Esophagus muscularis mucosa (tissue), 4 donors: ENCODE results near the gene RADIL. TPM values are rescaled to one million over a fixed set of nuclear protein-coding genes. Genes with fewer than 3 reads are reported as not detected.

Experiments
- DNase-seq: peaks from one replicate; pipeline ENCODE4 v3.0.0-alpha.2; 2017; ENCODE audit errors: extremely low spot score
- H3K27ac ChIP-seq, 4 donors: fragments of 200-600 bp; sonication (generic); replicated peaks in 1 of 4; 1 replicate in 3 of 4; 2 replicates in 1 of 4; pipeline ENCODE4 v1.5.1; 2016 to 2019; ENCODE audit warnings: mild to moderate bottlenecking in 1 of 4
- H3K27me3 ChIP-seq, 4 donors: fragments of 200-600 bp; sonication (generic); one replicate each; pipeline versions ENCODE4 v1.5.1 to v1.6.0; 2016 to 2019
- H3K36me3 ChIP-seq, 4 donors: fragments of 200-600 bp; sonication (generic); one replicate each; pipeline ENCODE4 v1.5.1; 2016 to 2019
- H3K4me1 ChIP-seq, 4 donors: fragments of 200-600 bp; sonication (generic); one replicate each; pipeline ENCODE4 v1.5.1; 2016 to 2019
- H3K4me3 ChIP-seq, 4 donors: fragments of 200-600 bp; sonication (generic); 1 replicate in 2 of 4; 2 replicates in 2 of 4; pipeline ENCODE4 v1.5.1; 2016 to 2019; ENCODE audit warnings: mild to moderate bottlenecking in 4 of 4, moderate library complexity in 1 of 4
- H3K9me3 ChIP-seq, 4 donors: fragments of 200-600 bp; sonication (generic); 1 replicate in 3 of 4; 2 replicates in 1 of 4; pipeline ENCODE4 v1.5.1; 2016 to 2019
- EP300 ChIP-seq: sonication (generic); formaldehyde crosslinking; IDR thresholded peaks from one replicate; pipeline ENCODE4 v1.6.1; 2017; ENCODE audit warnings: antibody characterized with exemption
- POLR2A ChIP-seq: fragments of 450-650 bp; IDR thresholded peaks from one replicate; pipeline ENCODE4 v1.6.1; 2017; ENCODE audit warnings: antibody characterized with exemption, moderate library complexity, mild to moderate bottlenecking, low read depth
- POLR2AphosphoS5 ChIP-seq, 2 donors: sonication (generic); formaldehyde crosslinking; IDR thresholded peaks; one replicate each; pipeline ENCODE4 v1.6.1; 2017; ENCODE audit warnings: antibody characterized with exemption in 2 of 2
- WGBS: methylation state at CpG from one replicate; pipeline ENCODE4 v1.1.5; 2018; 5-methylcytosine and 5-hydroxymethylcytosine counted together
- intact Hi-C: fragments of 100-400 bp; cut with DNase I; formaldehyde crosslinking; loops from one replicate; pipeline ENCODE4 v1.15.1; 2023
- total RNA-seq, 4 donors: library from RNA; depleted of rRNA; stranded (reverse); fragments of >200 nt; gene quantifications; one replicate each; pipeline versions ENCODE4 v1.1.0 to v1.2.1, GENCODE V29; 2016
- TF ChIP-seq, protein P1 (sequence below), 3 experiments: fragments of 200-600 bp in 2 of 3; fragments of 450-650 bp in 1 of 3; sonication (generic) in 2 of 3; IDR thresholded peaks; one replicate each; pipeline ENCODE4 v1.5.1; 2017 to 2019; ENCODE audit warnings: antibody characterized with exemption in 3 of 3, mild to moderate bottlenecking in 2 of 3, moderate library complexity in 1 of 3

Gene RADIL
- total RNA-seq, 4 donors from 2014 or later, result 6.5 to 12.9 (median 12.1) TPM

GRCh38 chr7:4916113-4916512 is 32.6 kb upstream of the RADIL start:
- Histone ChIP-seq H3K4me3 (no peak overlapping the region), H3K27me3 (peaks cover 0 to 18% (median 0%) of the 10 kb centered on the region in 4 donors), H3K4me1 (no peaks in the 10 kb centered on the region), H3K36me3 (no peaks in the 10 kb centered on the region), H3K27ac (no peak overlapping the region), H3K9me3 (peaks cover 0 to 7% (median 3%) of the 10 kb centered on the region in 4 donors)
- TF ChIP-seq POLR2AphosphoS5 (IDR thresholded peaks at IDR 0.05) (no peak), POLR2A (no peak), EP300 (no peak)
- TF ChIP-seq, protein P1, sequence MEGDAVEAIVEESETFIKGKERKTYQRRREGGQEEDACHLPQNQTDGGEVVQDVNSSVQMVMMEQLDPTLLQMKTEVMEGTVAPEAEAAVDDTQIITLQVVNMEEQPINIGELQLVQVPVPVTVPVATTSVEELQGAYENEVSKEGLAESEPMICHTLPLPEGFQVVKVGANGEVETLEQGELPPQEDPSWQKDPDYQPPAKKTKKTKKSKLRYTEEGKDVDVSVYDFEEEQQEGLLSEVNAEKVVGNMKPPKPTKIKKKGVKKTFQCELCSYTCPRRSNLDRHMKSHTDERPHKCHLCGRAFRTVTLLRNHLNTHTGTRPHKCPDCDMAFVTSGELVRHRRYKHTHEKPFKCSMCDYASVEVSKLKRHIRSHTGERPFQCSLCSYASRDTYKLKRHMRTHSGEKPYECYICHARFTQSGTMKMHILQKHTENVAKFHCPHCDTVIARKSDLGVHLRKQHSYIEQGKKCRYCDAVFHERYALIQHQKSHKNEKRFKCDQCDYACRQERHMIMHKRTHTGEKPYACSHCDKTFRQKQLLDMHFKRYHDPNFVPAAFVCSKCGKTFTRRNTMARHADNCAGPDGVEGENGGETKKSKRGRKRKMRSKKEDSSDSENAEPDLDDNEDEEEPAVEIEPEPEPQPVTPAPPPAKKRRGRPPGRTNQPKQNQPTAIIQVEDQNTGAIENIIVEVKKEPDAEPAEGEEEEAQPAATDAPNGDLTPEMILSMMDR (IDR thresholded peaks at IDR 0.05), result no peak
- DNase-seq, result no peak
- WGBS, result 76% methylated on average over 8 of the region's 8 CpGs
- intact Hi-C loops, result no loop called here

DNA sequence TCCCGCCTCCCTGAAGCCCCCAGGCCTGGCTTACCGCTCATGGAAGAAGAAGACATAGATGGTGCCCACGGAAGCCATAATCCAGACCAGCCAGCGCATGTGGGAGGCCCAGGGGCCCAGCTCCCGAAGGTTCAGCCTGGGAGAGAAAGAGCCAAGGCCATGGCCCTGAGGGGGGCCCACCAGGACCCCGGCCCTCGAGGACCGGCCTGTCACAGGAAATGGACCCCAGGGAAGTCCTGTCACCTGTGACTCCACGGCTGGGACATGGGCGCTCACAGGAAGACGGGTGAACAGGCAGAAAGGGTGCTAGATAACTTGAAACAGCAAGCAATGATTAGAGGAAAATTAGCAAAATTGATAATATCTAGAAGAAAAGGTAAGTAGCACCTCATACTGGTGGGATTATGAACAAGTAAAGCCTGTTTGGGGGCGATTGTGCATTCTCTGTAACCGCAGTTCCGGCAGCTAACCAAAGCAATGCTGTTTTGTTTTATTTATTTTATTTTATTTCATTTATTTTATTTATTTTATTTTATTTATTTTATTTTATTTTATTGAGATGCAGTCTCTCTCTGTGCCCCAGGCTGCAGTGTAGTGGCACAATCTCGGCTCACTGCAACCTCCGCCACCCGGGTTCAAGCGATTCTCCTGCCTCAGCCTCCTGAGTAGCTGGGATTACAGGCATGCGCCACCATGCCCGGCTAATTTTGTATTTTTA is 27.8 kb upstream of the RADIL start:
- intact Hi-C loops, result no loop called here
- H3K4me3 ChIP-seq, result no peak overlapping the region
- no peaks in the 10 kb centered on the region for H3K9me3 ChIP-seq
- TF ChIP-seq POLR2AphosphoS5 (IDR thresholded peaks at IDR 0.05), result no peak
- no peak for TF ChIP-seq POLR2A
- TF ChIP-seq, protein P1 (IDR thresholded peaks at IDR 0.05), result no peak
- no peak for TF ChIP-seq EP300
- H3K4me1 ChIP-seq, result no peaks in the 10 kb centered on the region
- H3K36me3 ChIP-seq, result no peaks in the 10 kb centered on the region
- H3K27me3 ChIP-seq, result no peaks in the 10 kb centered on the region
- H3K27ac ChIP-seq, result no peak overlapping the region
- 92% methylated on average over 19 of the region's 20 CpGs for WGBS
- DNase-seq, result no peak

- no peaks in the 10 kb centered on the region for H3K4me1 ChIP-seq
- intact Hi-C loops, result no loop called here
- WGBS, result 90% methylated on average over 1 of the region's 1 CpG
These were observed 23.2 kb upstream of the RADIL start for GRCh38 chr7:4906682-4907081.

GRCh38 chr7:4905171-4905570 is 21.7 kb upstream of the RADIL start:
- Histone ChIP-seq H3K4me1 (no peaks in the 10 kb centered on the region), H3K27me3 (peaks cover 0 to 44% (median under 1%) of the 10 kb centered on the region in 4 donors), H3K27ac (no peak overlapping the region), H3K9me3 (no peaks in the 10 kb centered on the region), H3K36me3 (no peaks in the 10 kb centered on the region), H3K4me3 (no peak overlapping the region)
- TF ChIP-seq POLR2AphosphoS5 (IDR thresholded peaks at IDR 0.05), result no peak
- TF ChIP-seq, protein P1 (IDR thresholded peaks at IDR 0.05), result no peak
- no peak for TF ChIP-seq POLR2A
- no peak for TF ChIP-seq EP300
- no peak for DNase-seq
- WGBS, result 60% methylated on average over 1 of the region's 1 CpG
- intact Hi-C loops, result no loop called here

More at GRCh38 chr7:4906682-4907081, 23.2 kb upstream of the RADIL start:
- no peaks in the 10 kb centered on the region for H3K36me3 ChIP-seq
- H3K27ac ChIP-seq, result no peak overlapping the region
- H3K27me3 ChIP-seq, result peaks cover 0 to 32% (median 0%) of the 10 kb centered on the region in 4 donors
- no peak overlapping the region for H3K4me3 ChIP-seq
- H3K9me3 ChIP-seq, result no peaks in the 10 kb centered on the region
- TF ChIP-seq, protein P1 (IDR thresholded peaks at IDR 0.05), result no peak
- TF ChIP-seq POLR2A, result no peak
- no peak for TF ChIP-seq POLR2AphosphoS5 (IDR thresholded peaks at IDR 0.05)
- no peak for TF ChIP-seq EP300
- DNase-seq, result no peak
